ENCODE results near the gene DPH3. TPM values are rescaled to one million over a fixed set of nuclear protein-coding genes. Genes with fewer than 3 reads are reported as not detected.

Gene DPH3
- total RNA-seq, 2 experiments from 2014 or later, result 16.7 to 19.8 TPM

- POLR2A ChIA-PET, result interaction anchor here (0.7 to 5.5 kb wide), 10 partner anchors 12 to 227 kb away, joined by 3 to 60 read pairs (median 8); partner anchors contain the start of genes DPH3 and OXNAD1
- H3K36me3 Mint-ChIP-seq (ENCODE audit: low read depth), result peaks cover 68% of the 10 kb centered on the region
These were observed 24.6 kb upstream of the DPH3 start for GRCh38 chr3:16289144-16289889.

GRCh38 chr3:16288664-16289063, 23.9 kb upstream of the DPH3 start:
- Mint-ChIP-seq H3K4me3 (peak overlapping the region; percentile 81), H3K9me3 (peaks cover 10% of the 10 kb centered on the region), H3K27ac (peak overlapping the region; percentile 92), H3K36me3 (ENCODE audit: low read depth) (peaks cover 68% of the 10 kb centered on the region), H3K27me3 (no peaks in the 10 kb centered on the region), H3K4me1 (peaks cover 81% of the 10 kb centered on the region)
- POLR2A ChIA-PET, result interaction anchor here (0.7 to 5.5 kb wide), 10 partner anchors 13 to 863 kb away, joined by 3 to 60 read pairs (median 4); partner anchors contain the start of genes DPH3, OXNAD1 and RFTN1
- DNase-seq, result peak; percentile 36
- CTCF ChIA-PET, result interaction anchor here (0.7 to 6.5 kb wide), 11 partner anchors 12 to 262 kb away, joined by 3 to 163 read pairs (median 5); partner anchors contain the start of genes DPH3, OXNAD1 and RFTN1

More at GRCh38 chr3:16289144-16289889, 24.6 kb upstream of the DPH3 start:
- Mint-ChIP-seq H3K27ac (peak overlapping the region; percentile 92), H3K27me3 (no peaks in the 10 kb centered on the region), H3K4me3 (peak overlapping the region; percentile 81), H3K4me1 (peaks cover 84% of the 10 kb centered on the region), H3K9me3 (peaks cover 13% of the 10 kb centered on the region)
- CTCF ChIA-PET, result interaction anchor here (0.7 to 6.5 kb wide), 15 partner anchors 8 to 560 kb away, joined by 3 to 163 read pairs (median 5); partner anchors contain the start of genes DPH3, OXNAD1 and RFTN1
- no peak for DNase-seq

DNA sequence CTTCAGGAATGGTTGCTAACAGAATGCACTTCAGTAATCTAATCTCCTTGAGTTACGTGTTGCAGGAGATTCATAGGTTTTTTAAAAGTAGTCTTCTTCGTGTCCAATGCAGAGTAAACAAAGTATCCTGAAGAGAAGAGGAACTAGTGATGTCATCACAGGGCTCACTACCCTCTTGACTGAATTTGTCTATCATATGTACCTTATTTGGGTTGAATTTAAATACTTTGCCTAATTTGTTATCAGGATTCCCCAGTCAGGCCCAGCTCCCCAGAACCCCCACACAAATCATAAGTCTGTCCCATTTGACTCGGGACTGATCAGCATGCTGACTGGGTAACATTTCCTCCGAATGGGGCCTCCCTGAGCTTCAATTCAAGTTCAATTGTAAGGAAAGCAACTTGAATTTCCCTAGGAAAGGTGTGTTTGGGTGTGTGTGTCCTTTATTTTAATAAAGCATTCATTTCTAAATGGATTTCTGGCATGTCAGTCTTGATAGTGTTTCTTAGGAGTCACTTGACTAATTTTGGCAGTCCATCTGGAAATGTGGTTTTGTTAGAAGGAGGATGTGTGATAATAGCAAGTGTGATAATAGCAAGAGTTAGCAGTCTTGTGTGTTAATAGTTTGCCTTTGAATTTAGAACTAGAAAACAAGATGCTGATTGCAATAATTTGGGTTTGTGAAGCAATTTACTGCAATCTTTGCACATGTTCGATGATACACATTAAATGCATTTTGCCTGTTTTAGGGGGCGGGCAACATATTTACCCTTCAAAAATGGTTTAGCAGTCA, 22.2 kb upstream of the DPH3 start:
- Mint-ChIP-seq H3K36me3 (ENCODE audit: low read depth) (peaks cover 72% of the 10 kb centered on the region), H3K27ac (peak overlapping the region; percentile 92), H3K27me3 (no peaks in the 10 kb centered on the region), H3K9me3 (no peaks in the 10 kb centered on the region), H3K4me1 (peaks cover 71% of the 10 kb centered on the region), H3K4me3 (peak overlapping the region; percentile 81)
- ChIA-PET POLR2A (interaction anchor here (0.6 to 2.3 kb wide), 16 partner anchors 14 to 865 kb away, joined by 3 to 26 read pairs (median 4); partner anchors contain the start of genes DPH3 and OXNAD1), CTCF (interaction anchor here (0.7 to 3.6 kb wide), 10 partner anchors 16 to 263 kb away, joined by 3 to 35 read pairs (median 7); partner anchors contain the start of genes DPH3 and OXNAD1)
- no peak for DNase-seq

DNA sequence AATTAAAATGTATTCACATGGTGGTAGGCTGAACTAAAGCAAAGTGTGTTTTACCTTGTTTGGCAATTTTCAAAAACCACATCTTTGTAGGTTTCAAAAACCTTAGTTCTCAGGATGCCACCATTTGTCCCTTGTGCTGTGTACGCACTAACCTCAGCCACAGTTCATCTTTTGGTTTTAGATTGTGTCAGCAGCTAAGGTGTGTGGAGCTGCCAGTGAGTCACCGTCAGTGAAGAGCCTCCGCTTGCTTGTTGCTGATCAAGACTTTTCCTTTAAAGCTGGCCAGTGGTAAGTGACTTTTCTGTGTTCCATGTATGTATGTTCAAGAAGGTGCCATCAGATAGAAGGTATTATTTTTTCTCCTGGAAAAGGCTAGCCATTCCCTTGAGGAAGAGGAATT, 21.4 kb upstream of the DPH3 start:
- peak overlapping the region; percentile 81 for H3K4me3 Mint-ChIP-seq
- ChIA-PET CTCF (interaction anchor here (0.9 to 3.6 kb wide), 11 partner anchors 15 to 598 kb away, joined by 3 to 35 read pairs (median 5); partner anchors contain the start of genes DPH3 and OXNAD1), POLR2A (interaction anchor here (0.7 to 2.3 kb wide), 19 partner anchors 8 to 866 kb away, joined by 3 to 26 read pairs (median 4); partner anchors contain the start of genes DPH3 and OXNAD1)
- H3K4me1 Mint-ChIP-seq, result peaks cover 64% of the 10 kb centered on the region
- peaks cover 67% of the 10 kb centered on the region for H3K36me3 Mint-ChIP-seq (ENCODE audit: low read depth)
- peak overlapping the region; percentile 92 for H3K27ac Mint-ChIP-seq
- no peaks in the 10 kb centered on the region for H3K9me3 Mint-ChIP-seq
- DNase-seq, result peak; percentile 82
- no peaks in the 10 kb centered on the region for H3K27me3 Mint-ChIP-seq

GRCh38 chr3:16284633-16285032, 19.9 kb upstream of the DPH3 start:
- CTCF ChIA-PET, result interaction anchor here (0.7 to 3.6 kb wide), 3 partner anchors 16 to 35 kb away, joined by 3 to 35 read pairs (median 18); no protein-coding TSS in a partner anchor
- POLR2A ChIA-PET, result interaction anchor here (2.3 kb wide), 1 partner anchor 19 kb away, joined by 9 read pairs; no protein-coding TSS in a partner anchor
- Mint-ChIP-seq H3K4me1 (peaks cover 49% of the 10 kb centered on the region), H3K36me3 (ENCODE audit: low read depth) (peaks cover 62% of the 10 kb centered on the region), H3K27me3 (no peaks in the 10 kb centered on the region), H3K27ac (peak overlapping the region; percentile 92), H3K4me3 (no peak overlapping the region), H3K9me3 (no peaks in the 10 kb centered on the region)
- DNase-seq, result no peak

- H3K4me3 Mint-ChIP-seq, result no peak overlapping the region
- no peaks in the 10 kb centered on the region for H3K27me3 Mint-ChIP-seq
- POLR2A ChIA-PET, result interaction anchor here (1.1 to 1.2 kb wide), 2 partner anchors 11 to 16 kb away, joined by 3 to 4 read pairs; partner anchors contain the start of genes DPH3 and OXNAD1
- DNase-seq, result no peak
- H3K4me1 Mint-ChIP-seq, result peaks cover 16% of the 10 kb centered on the region
- CTCF ChIA-PET, result interaction anchor here (1.0 to 4.1 kb wide), 2 partner anchors 12 to 32 kb away, joined by 3 to 17 read pairs; no protein-coding TSS in a partner anchor
- no peak overlapping the region for H3K27ac Mint-ChIP-seq
- peaks cover 36% of the 10 kb centered on the region for H3K36me3 Mint-ChIP-seq (ENCODE audit: low read depth)
- H3K9me3 Mint-ChIP-seq, result no peaks in the 10 kb centered on the region
These were observed 15.9 kb upstream of the DPH3 start for GRCh38 chr3:16280671-16281070.

GRCh38 chr3:16279010-16279801, 14.5 kb upstream of the DPH3 start:
- POLR2A ChIA-PET, result no interaction called here
- CTCF ChIA-PET, result interaction anchor here (4.1 kb wide), 1 partner anchor 11 kb away, joined by 17 read pairs; no protein-coding TSS in a partner anchor
- no peak overlapping the region for H3K4me3 Mint-ChIP-seq

DNA sequence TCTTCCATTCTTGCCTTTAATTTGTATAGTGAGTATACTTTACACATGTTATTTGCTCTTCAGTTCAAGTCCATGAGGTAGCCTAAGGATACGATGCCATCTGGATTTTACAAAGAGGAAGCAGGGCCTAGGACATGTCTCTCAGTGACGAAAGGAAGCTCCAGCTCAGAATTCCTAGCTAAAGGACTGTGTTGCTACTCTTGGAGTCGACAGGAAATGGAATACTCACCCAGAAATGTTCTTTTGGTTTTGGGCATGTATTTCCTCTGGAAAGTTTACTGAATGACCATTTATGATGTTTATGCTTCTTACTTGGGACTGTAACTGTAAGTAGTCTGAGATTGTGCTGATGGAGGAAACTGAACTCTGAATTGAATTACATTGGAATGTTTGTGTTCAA, 12.7 kb upstream of the DPH3 start:
- POLR2A ChIA-PET, result no interaction called here
- Mint-ChIP-seq H3K27me3 (no peaks in the 10 kb centered on the region), H3K27ac (no peak overlapping the region), H3K36me3 (ENCODE audit: low read depth) (peaks cover 14% of the 10 kb centered on the region), H3K4me1 (no peaks in the 10 kb centered on the region), H3K4me3 (no peak overlapping the region), H3K9me3 (no peaks in the 10 kb centered on the region)
- DNase-seq, result no peak
- CTCF ChIA-PET, result interaction anchor here (4.1 kb wide), 1 partner anchor 9 kb away, joined by 17 read pairs; no protein-coding TSS in a partner anchor

More at GRCh38 chr3:16279010-16279801, 14.5 kb upstream of the DPH3 start:
- Mint-ChIP-seq H3K27ac (no peak overlapping the region), H3K36me3 (ENCODE audit: low read depth) (peaks cover 25% of the 10 kb centered on the region), H3K4me1 (peaks cover 3% of the 10 kb centered on the region), H3K27me3 (no peaks in the 10 kb centered on the region), H3K9me3 (no peaks in the 10 kb centered on the region)
- DNase-seq, result no peak

DNA sequence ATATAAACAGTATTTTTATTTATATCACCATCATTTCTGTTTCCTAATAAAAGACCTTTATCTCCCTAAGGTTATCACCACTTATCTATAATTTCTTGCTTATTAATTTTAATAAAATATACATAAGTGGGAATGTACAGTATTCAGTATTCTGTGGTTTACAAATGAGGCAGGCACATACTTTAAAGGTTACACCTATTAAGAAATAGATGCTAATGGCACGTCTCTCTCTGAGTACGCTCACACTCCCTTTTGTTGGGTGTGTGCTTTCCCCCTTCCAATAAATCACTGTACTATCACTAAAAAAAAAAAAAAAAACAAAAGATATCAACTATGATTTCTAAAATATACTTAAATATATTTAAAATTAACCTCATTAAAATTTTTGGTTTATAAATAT, 9.1 kb upstream of the DPH3 start:
- Mint-ChIP-seq H3K4me1 (peaks cover 3% of the 10 kb centered on the region), H3K9me3 (no peaks in the 10 kb centered on the region), H3K36me3 (ENCODE audit: low read depth) (peaks cover 30% of the 10 kb centered on the region), H3K27ac (no peak overlapping the region), H3K4me3 (no peak overlapping the region), H3K27me3 (no peaks in the 10 kb centered on the region)
- no peak for DNase-seq
- POLR2A ChIA-PET, result interaction anchor here (1.2 kb wide), 1 partner anchor 9 kb away, joined by 3 read pairs; the partner anchor contains the start of genes DPH3 and OXNAD1
- CTCF ChIA-PET, result no interaction called here

GRCh38 chr3:16272588-16272987, 7.8 kb upstream of the DPH3 start:
- H3K36me3 Mint-ChIP-seq (ENCODE audit: low read depth), result peaks cover 30% of the 10 kb centered on the region
- H3K4me1 Mint-ChIP-seq, result peaks cover 12% of the 10 kb centered on the region
- ChIA-PET POLR2A (interaction anchor here (1.2 kb wide), 1 partner anchor 239 kb away, joined by 3 read pairs; no protein-coding TSS in a partner anchor), CTCF (interaction anchor here (0.7 to 2.9 kb wide), 8 partner anchors 14 to 616 kb away, joined by 3 to 11 read pairs (median 4); no protein-coding TSS in a partner anchor)
- no peak for DNase-seq
- no peaks in the 10 kb centered on the region for H3K27me3 Mint-ChIP-seq
- no peaks in the 10 kb centered on the region for H3K9me3 Mint-ChIP-seq
- H3K27ac Mint-ChIP-seq, result no peak overlapping the region
- no peak overlapping the region for H3K4me3 Mint-ChIP-seq

- ChIA-PET CTCF (interaction anchor here (2.9 to 7.8 kb wide), 2 partner anchors 15 to 19 kb away, joined by 11 to 75 read pairs; no protein-coding TSS in a partner anchor), POLR2A (interaction anchor here (1.4 kb wide), 1 partner anchor 15 kb away, joined by 5 read pairs; no protein-coding TSS in a partner anchor)
- no peak for DNase-seq
- no peak overlapping the region for H3K27ac Mint-ChIP-seq
- no peaks in the 10 kb centered on the region for H3K27me3 Mint-ChIP-seq
- peaks cover 29% of the 10 kb centered on the region for H3K4me1 Mint-ChIP-seq
- H3K9me3 Mint-ChIP-seq, result no peaks in the 10 kb centered on the region
- no peak overlapping the region for H3K4me3 Mint-ChIP-seq
- peaks cover 27% of the 10 kb centered on the region for H3K36me3 Mint-ChIP-seq (ENCODE audit: low read depth)
These were observed 6.1 kb upstream of the DPH3 start for GRCh38 chr3:16270855-16271254.

Measured in activated CD4-positive, alpha-beta memory T cell treated with anti-CD3 and anti-CD28 coated beads, Interleukin-2, amount 10 ng/mL, durations not matched to agents 7 days and 5 days (primary cell).